Effector CD8-positive, alpha-beta T cell (primary cell): ENCODE measurements around the gene AP2S1.
A peak's percentile ranks its signal among the peaks of the same experiment; 100 is the strongest.
"Not testable (repeated sequence)": the region's sequence is repeated elsewhere in the genome, so short reads cannot be mapped to it uniquely, and the experiment has no call there.

Experiments used
- DNase-seq: peaks from one replicate; lab custom pipeline; 2025; lab: John Stamatoyannopoulos, UW
- total RNA-seq, 4 experiments: gene quantifications; one replicate each; lab custom pipeline; 2026; lab: John Stamatoyannopoulos, UW

Gene AP2S1
- 23.6 to 38.5 (median 25.9) reads per million in 4 experiments for total RNA-seq

GRCh38 chr19:46850228-46851203, at the start of gene AP2S1:
TSS of gene AP2S1 (minus strand) at chr19:46850846. CDS start at chr19:46850766, 80 bp downstream.
- DNase-seq = peak; percentile 89

- no peak for DNase-seq
Measured at GRCh38 chr19:46900341-46900740, 49.7 kb upstream of the AP2S1 start.

- no peak for DNase-seq
Measured at GRCh38 chr19:46898731-46899130, 48.1 kb upstream of the AP2S1 start.

GRCh38 chr19:46896076-46896794, 45.6 kb upstream of the AP2S1 start:
- no peak for DNase-seq

GRCh38 chr19:46892252-46893179, 41.9 kb upstream of the AP2S1 start:
- no peak for DNase-seq

GRCh38 chr19:46890423-46891170, 40.0 kb upstream of the AP2S1 start:
- DNase-seq = no peak

GRCh38 chr19:46887240-46887782, 36.7 kb upstream of the AP2S1 start:
- no peak for DNase-seq

GRCh38 chr19:46886546-46887239, 36.0 kb upstream of the AP2S1 start:
- no peak for DNase-seq

- no peak for DNase-seq
Measured at GRCh38 chr19:46885411-46885810, 34.8 kb upstream of the AP2S1 start.

- not testable (repeated sequence) for DNase-seq
Measured at GRCh38 chr19:46882751-46883150, 32.1 kb upstream of the AP2S1 start.

- no peak for DNase-seq
Measured at GRCh38 chr19:46882034-46882433, 31.4 kb upstream of the AP2S1 start.

GRCh38 chr19:46881092-46881491, 30.4 kb upstream of the AP2S1 start:
- no peak for DNase-seq

- no peak for DNase-seq
Measured at GRCh38 chr19:46880431-46880830, 29.8 kb upstream of the AP2S1 start.

- DNase-seq = no peak
Measured at GRCh38 chr19:46878613-46879375, 28.1 kb upstream of the AP2S1 start.

- no peak for DNase-seq
Measured at GRCh38 chr19:46875657-46876056, 25.0 kb upstream of the AP2S1 start.

- DNase-seq = no peak
Measured at GRCh38 chr19:46875234-46875633, 24.6 kb upstream of the AP2S1 start.

- DNase-seq = no peak
Measured at GRCh38 chr19:46872967-46873366, 22.3 kb upstream of the AP2S1 start.

- DNase-seq = not testable (repeated sequence)
Measured at GRCh38 chr19:46871173-46871572, 20.5 kb upstream of the AP2S1 start.
